Mesendoderm (in vitro differentiated cells): Measurements from ENCODE around the gene GCN1.

Experiments used
- DNase-seq: peaks from one replicate; pipeline ENCODE4 v3.0.0; 2013
- H2AK5ac ChIP-seq: 2 replicates; pipeline ENCODE4 v1.6.1; 2013; ENCODE audit warnings: low read length, inconsistent platforms
- H2BK120ac ChIP-seq: 2 replicates; pipeline ENCODE4 v1.6.1; 2013; ENCODE audit warnings: low read depth, mild to moderate bottlenecking, low read length, moderate library complexity, mixed read lengths
- H2BK15ac ChIP-seq: replicated peaks from 2 replicates; pipeline ENCODE4 v1.6.1; 2013; ENCODE audit warnings: low read depth, mild to moderate bottlenecking, moderate library complexity
- H2BK5ac ChIP-seq: 2 replicates; pipeline ENCODE4 v1.6.1; 2013; ENCODE audit warnings: low read length, inconsistent platforms
- H3K18ac ChIP-seq: 2 replicates; pipeline ENCODE4 v1.6.1; 2013; ENCODE audit warnings: mild to moderate bottlenecking, low read length, mixed read lengths
- H3K23ac ChIP-seq: one replicate; pipeline ENCODE4 v1.6.1; 2013; ENCODE audit warnings: low read length
- H3K27ac ChIP-seq: 2 replicates; pipeline ENCODE4 v1.5.1; 2013; ENCODE audit warnings: low read depth, mild to moderate bottlenecking, inconsistent platforms, low read length, moderate library complexity
- H3K27me3 ChIP-seq: 2 replicates; pipeline ENCODE4 v1.6.1; 2013; ENCODE audit warnings: low read length, control low read depth, mild to moderate bottlenecking, inconsistent platforms; ENCODE audit not compliant: insufficient read depth, poor library complexity
- H3K36me3 ChIP-seq: 2 replicates; pipeline ENCODE4 v1.6.1; 2013; ENCODE audit warnings: low read length, inconsistent platforms; ENCODE audit not compliant: control insufficient read depth, insufficient read depth
- H3K4ac ChIP-seq: one replicate; pipeline ENCODE4 v1.6.1; 2013; ENCODE audit warnings: low read depth, mild to moderate bottlenecking, low read length, moderate library complexity
- H3K4me1 ChIP-seq: 2 replicates; pipeline ENCODE4 v1.6.1; 2013; ENCODE audit warnings: low read depth, low read length, inconsistent platforms; ENCODE audit not compliant: control insufficient read depth
- H3K4me2 ChIP-seq: 2 replicates; pipeline ENCODE4 v1.6.1; 2013; ENCODE audit warnings: low read length
- H3K4me3 ChIP-seq: 2 replicates; pipeline ENCODE4 v1.5.1; 2013; ENCODE audit warnings: mild to moderate bottlenecking, low read length
- H3K56ac ChIP-seq: one replicate; pipeline ENCODE4 v1.6.1; 2013; ENCODE audit warnings: low read length
- H3K79me1 ChIP-seq: 2 replicates; pipeline ENCODE4 v1.6.1; 2013; ENCODE audit warnings: low read length, inconsistent platforms
- H3K79me2 ChIP-seq: 2 replicates; pipeline ENCODE4 v1.6.1; 2013; ENCODE audit warnings: mild to moderate bottlenecking, low read length; ENCODE audit not compliant: control insufficient read depth, insufficient read depth
- H3K9ac ChIP-seq: 2 replicates; pipeline ENCODE4 v1.6.1; 2013; ENCODE audit warnings: low read length, inconsistent platforms
- H4K5ac ChIP-seq: one replicate; pipeline ENCODE4 v1.6.1; 2013; ENCODE audit warnings: low read length
- H4K8ac ChIP-seq: one replicate; pipeline ENCODE4 v1.6.1; 2013; ENCODE audit warnings: low read depth, mild to moderate bottlenecking, control low read depth, low read length, moderate library complexity
- WGBS: extraction: QIAGEN DNeasy Blood & Tissue Kit; methylation state at CpG from one replicate; pipeline ENCODE4 v1.1.7; 2013; ENCODE audit warnings: low lambda C conversion rate, missing lambda C conversion rate; ENCODE audit not compliant: insufficient coverage; ENCODE audit errors: extremely low coverage; 5-methylcytosine and 5-hydroxymethylcytosine counted together

The GCN1 gene

DNA sequence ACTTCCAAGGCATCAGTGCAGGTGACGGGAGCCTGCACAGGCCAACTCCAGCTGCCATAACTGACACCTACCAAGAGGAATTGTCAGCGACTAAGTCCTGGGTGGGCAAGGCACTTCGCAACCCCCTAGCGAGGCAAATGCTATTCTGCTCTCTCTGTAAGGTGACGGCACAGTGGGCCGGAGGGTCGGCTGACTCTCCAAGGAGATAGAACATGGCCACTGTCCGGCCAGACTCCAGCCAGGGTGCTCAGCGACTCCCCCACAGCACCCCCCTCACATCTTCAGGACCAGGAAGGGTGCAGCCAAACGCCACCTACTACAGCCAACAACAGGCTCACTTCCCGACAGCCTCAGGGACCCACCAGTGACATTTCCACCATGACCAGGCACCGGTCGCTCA is 91.1 kb downstream of the GCN1 start:
- Histone ChIP-seq H3K23ac (no peak overlapping the region), H3K9ac (no peak overlapping the region), H3K56ac (no peak overlapping the region), H2BK5ac (no peak overlapping the region), H3K79me2 (peaks cover 26% of the 10 kb centered on the region), H3K27me3 (no peaks in the 10 kb centered on the region), H2AK5ac (no peak overlapping the region), H3K79me1 (peaks cover 32% of the 10 kb centered on the region), H3K36me3 (peaks cover 4% of the 10 kb centered on the region), H3K18ac (no peak overlapping the region), H3K4me1 (no peaks in the 10 kb centered on the region), H2BK15ac (no peak overlapping the region), H2BK120ac (no peak overlapping the region), H3K4ac (no peak overlapping the region), H3K4me3 (no peak overlapping the region), H3K27ac (no peak overlapping the region), H4K8ac (no peak overlapping the region), H4K5ac (no peak overlapping the region), H3K4me2 (no peak overlapping the region)
- no peak for DNase-seq
- no CpG with 5 or more reads among the region's 13 CpGs for WGBS

DNA sequence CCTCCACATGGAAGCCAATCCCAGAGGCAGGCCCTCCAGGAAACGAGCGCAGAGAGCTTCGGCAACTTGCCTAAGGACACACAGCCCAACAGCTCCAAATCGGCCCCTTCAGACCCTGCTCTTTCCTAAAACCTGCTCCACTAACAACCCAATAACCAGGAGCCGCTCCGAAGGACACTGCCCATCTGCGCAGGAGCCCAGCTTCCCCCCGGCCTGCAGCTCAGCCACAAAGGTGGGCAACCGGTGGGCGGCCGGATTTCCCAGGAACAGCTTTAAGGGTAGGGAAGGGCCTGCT is 91.5 kb downstream of the GCN1 start:
- Histone ChIP-seq H3K27ac (no peak overlapping the region), H2AK5ac (no peak overlapping the region), H3K18ac (no peak overlapping the region), H4K8ac (no peak overlapping the region), H3K4me1 (no peaks in the 10 kb centered on the region), H3K9ac (no peak overlapping the region), H3K79me1 (peaks cover 28% of the 10 kb centered on the region), H3K4ac (no peak overlapping the region), H2BK5ac (no peak overlapping the region), H3K36me3 (peaks cover 4% of the 10 kb centered on the region), H3K23ac (no peak overlapping the region), H3K4me3 (no peak overlapping the region), H4K5ac (no peak overlapping the region), H2BK15ac (no peak overlapping the region), H2BK120ac (no peak overlapping the region), H3K27me3 (no peaks in the 10 kb centered on the region), H3K4me2 (no peak overlapping the region), H3K56ac (no peak overlapping the region), H3K79me2 (peaks cover 23% of the 10 kb centered on the region)
- no CpG with 5 or more reads among the region's 11 CpGs for WGBS
- DNase-seq: no peak

DNA sequence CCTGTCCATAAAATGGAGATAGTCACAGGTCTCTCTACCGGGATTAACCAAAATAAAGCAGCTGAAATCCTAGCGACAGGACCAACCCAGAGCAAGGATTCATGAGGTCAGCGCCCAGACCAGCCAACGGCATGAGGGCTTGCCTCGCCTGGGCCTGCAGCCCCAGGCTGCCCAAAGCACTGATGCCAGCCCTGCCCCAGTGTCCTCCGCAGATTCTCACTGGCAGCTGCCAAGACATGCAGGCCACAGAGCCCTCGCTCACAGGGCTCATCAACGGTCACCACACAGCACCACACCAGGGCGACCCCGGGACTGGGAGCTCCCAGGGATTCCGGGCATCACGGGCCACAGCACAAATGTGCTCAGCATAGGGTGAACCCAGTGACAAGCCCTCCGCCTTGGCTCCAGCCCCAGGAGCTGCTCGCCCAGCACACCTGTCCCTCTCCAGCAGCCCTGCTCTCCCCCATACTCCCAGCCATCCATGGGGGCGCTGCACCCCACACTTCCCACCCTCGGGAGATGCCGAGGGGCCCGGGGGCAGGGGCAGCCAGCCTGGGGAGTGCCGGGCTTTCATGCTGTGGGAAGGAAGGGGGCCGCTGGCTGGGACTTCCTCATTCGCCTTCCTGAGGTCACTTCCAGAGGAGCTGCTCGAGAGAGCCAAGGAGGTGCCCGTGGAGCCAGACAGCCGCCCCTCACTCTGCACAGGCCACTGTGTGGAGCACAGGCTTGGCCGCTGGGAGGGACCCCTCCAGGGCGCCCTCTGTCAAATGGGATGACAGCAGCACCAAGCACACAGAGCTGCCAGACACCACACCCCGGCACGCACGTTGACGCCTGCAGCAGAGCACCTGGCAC is 92.1 kb downstream of the GCN1 start:
- H4K8ac ChIP-seq: no peak overlapping the region
- H2BK15ac ChIP-seq: no peak overlapping the region
- no peak overlapping the region for H3K27ac ChIP-seq
- H3K27me3 ChIP-seq: no peaks in the 10 kb centered on the region
- no CpG with 5 or more reads among the region's 30 CpGs for WGBS
- no peak for DNase-seq
- H3K4me2 ChIP-seq: no peak overlapping the region
- H2BK120ac ChIP-seq: no peak overlapping the region
- H3K79me1 ChIP-seq: peaks cover 26% of the 10 kb centered on the region
- H3K23ac ChIP-seq: no peak overlapping the region
- H3K4ac ChIP-seq: no peak overlapping the region
- H3K56ac ChIP-seq: no peak overlapping the region
- no peak overlapping the region for H3K9ac ChIP-seq
- H2AK5ac ChIP-seq: no peak overlapping the region
- no peaks in the 10 kb centered on the region for H3K4me1 ChIP-seq
- H3K18ac ChIP-seq: no peak overlapping the region
- H4K5ac ChIP-seq: no peak overlapping the region
- peaks cover 4% of the 10 kb centered on the region for H3K36me3 ChIP-seq
- H2BK5ac ChIP-seq: no peak overlapping the region
- peaks cover 21% of the 10 kb centered on the region for H3K79me2 ChIP-seq
- no peak overlapping the region for H3K4me3 ChIP-seq

DNA sequence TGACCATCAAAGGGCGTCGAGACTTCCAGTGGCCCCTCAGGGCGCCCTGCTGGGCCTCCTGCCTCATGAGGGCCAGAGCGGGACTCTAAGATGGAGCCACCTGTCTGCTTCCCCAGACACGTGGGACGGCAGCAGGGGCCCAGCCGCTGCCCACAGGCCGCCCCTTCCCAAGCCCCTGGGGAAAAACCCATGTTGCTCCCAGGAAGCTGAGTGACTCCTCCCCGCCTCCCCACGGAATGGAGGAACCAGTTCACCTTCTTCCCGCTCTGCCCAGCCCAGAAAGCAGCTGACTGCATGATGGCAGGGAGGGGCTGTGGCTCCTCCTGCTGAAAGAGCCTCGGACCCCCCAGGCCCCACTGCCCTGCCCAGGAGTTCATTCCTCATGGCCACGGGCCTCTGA is 92.9 kb downstream of the GCN1 start:
- no peak overlapping the region for H3K4ac ChIP-seq
- no peak overlapping the region for H4K5ac ChIP-seq
- peaks cover 26% of the 10 kb centered on the region for H3K79me1 ChIP-seq
- no peaks in the 10 kb centered on the region for H3K27me3 ChIP-seq
- H3K36me3 ChIP-seq: peaks cover 4% of the 10 kb centered on the region
- no peak overlapping the region for H2BK5ac ChIP-seq
- no peak overlapping the region for H2BK15ac ChIP-seq
- H3K27ac ChIP-seq: no peak overlapping the region
- H3K18ac ChIP-seq: no peak overlapping the region
- no peak overlapping the region for H4K8ac ChIP-seq
- no peak overlapping the region for H2AK5ac ChIP-seq
- no peak overlapping the region for H2BK120ac ChIP-seq
- H3K4me2 ChIP-seq: no peak overlapping the region
- H3K4me1 ChIP-seq: no peaks in the 10 kb centered on the region
- H3K79me2 ChIP-seq: peaks cover 21% of the 10 kb centered on the region
- no peak overlapping the region for H3K23ac ChIP-seq
- no peak for DNase-seq
- no peak overlapping the region for H3K4me3 ChIP-seq
- H3K9ac ChIP-seq: no peak overlapping the region
- no peak overlapping the region for H3K56ac ChIP-seq
- no CpG with 5 or more reads among the region's 13 CpGs for WGBS

DNA sequence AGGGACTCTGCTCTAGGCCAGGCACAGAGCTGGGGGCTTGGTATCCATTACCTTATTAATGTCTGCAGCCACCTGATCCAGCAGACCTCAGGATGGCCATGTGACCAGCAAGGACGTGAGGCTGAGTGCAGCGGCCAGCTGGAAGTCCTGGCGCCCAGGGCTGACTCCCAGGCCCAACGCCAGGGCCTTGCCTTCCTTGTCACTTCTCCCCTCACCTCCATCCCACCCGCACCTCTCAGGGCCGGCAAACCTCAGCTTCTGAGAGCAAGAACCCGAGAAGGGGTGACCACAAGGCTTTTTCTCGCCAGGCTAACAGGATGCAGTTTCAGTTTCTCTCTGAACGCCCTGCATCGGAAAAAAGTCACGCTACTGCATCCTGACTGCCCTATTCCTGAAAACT is 93.3 kb downstream of the GCN1 start:
- no peak for DNase-seq
- peaks cover 25% of the 10 kb centered on the region for H3K79me1 ChIP-seq
- no peak overlapping the region for H3K18ac ChIP-seq
- H3K9ac ChIP-seq: no peak overlapping the region
- no peak overlapping the region for H3K56ac ChIP-seq
- H2BK5ac ChIP-seq: no peak overlapping the region
- H3K4me3 ChIP-seq: no peak overlapping the region
- peaks cover 19% of the 10 kb centered on the region for H3K79me2 ChIP-seq
- H2BK15ac ChIP-seq: no peak overlapping the region
- H3K36me3 ChIP-seq: peaks cover 4% of the 10 kb centered on the region
- H3K4ac ChIP-seq: no peak overlapping the region
- no peak overlapping the region for H3K23ac ChIP-seq
- H3K27me3 ChIP-seq: no peaks in the 10 kb centered on the region
- H2BK120ac ChIP-seq: no peak overlapping the region
- H2AK5ac ChIP-seq: no peak overlapping the region
- H3K4me1 ChIP-seq: no peaks in the 10 kb centered on the region
- H3K4me2 ChIP-seq: no peak overlapping the region
- H4K5ac ChIP-seq: no peak overlapping the region
- no CpG with 5 or more reads among the region's 11 CpGs for WGBS
- no peak overlapping the region for H4K8ac ChIP-seq
- no peak overlapping the region for H3K27ac ChIP-seq

DNA sequence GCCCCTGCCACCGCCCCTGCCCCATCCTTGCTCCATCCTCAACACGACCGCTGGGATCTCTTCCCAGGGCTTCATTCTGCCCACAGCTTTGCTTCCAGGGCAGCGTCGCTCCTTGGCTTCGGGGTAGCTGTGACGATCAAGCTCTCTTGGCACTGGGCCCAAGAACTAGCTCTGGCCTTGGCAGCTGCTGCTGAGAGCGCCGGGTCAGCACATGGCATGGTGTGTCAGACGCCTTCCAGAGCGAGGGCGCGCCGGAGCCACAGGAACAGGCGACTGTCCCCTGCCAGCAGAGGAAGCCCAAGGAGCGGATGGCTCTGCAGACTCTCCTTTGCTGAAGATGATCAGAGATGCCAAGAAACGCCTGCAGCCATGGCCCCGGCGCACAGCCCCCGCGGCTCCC is 93.9 kb downstream of the GCN1 start:
- H3K18ac ChIP-seq: no peak overlapping the region
- DNase-seq: no peak
- H3K56ac ChIP-seq: no peak overlapping the region
- no peak overlapping the region for H3K4me2 ChIP-seq
- peaks cover 19% of the 10 kb centered on the region for H3K79me2 ChIP-seq
- no peak overlapping the region for H2AK5ac ChIP-seq
- WGBS: no CpG with 5 or more reads among the region's 21 CpGs
- no peak overlapping the region for H2BK120ac ChIP-seq
- no peak overlapping the region for H4K8ac ChIP-seq
- no peak overlapping the region for H3K9ac ChIP-seq
- H2BK5ac ChIP-seq: no peak overlapping the region
- peaks cover 4% of the 10 kb centered on the region for H3K36me3 ChIP-seq
- H3K27me3 ChIP-seq: no peaks in the 10 kb centered on the region
- no peak overlapping the region for H4K5ac ChIP-seq
- no peak overlapping the region for H3K27ac ChIP-seq
- no peak overlapping the region for H3K4ac ChIP-seq
- peaks cover 24% of the 10 kb centered on the region for H3K79me1 ChIP-seq
- no peak overlapping the region for H3K23ac ChIP-seq
- no peak overlapping the region for H2BK15ac ChIP-seq
- no peak overlapping the region for H3K4me3 ChIP-seq
- H3K4me1 ChIP-seq: no peaks in the 10 kb centered on the region
